ENCODE results near the gene CDK14.

CDK14 gene

DNA sequence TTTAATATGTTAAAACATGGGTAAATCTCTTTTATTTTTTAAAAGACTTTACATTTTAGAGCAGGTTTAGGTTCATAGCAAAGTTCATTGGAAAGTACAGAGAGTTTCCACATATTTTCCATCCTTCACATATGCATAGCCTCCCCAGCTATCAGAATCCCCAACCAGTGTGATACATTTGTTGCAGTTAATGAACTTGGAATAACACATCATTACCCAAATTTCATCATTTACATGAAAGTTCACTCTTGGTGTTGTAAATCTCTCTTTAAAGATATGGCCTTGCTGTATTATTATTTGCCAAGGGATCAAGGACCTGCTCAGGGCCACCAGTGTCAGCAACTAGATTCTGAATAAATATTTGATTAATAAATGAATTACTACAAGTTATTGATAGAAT lies 263.4 kb downstream of the CDK14 start:
- H3K4me1 ChIP-seq = no peaks in the 10 kb centered on the region
- H3K4me2 ChIP-seq = no peak overlapping the region
- H3K9ac ChIP-seq = no peak overlapping the region
- TF ChIP-seq Cebpa-rat (IDR thresholded peaks at IDR 0.05) = no peak
- H3K36me3 ChIP-seq = 0 out of 22 replicates have a peak, but pooled peaks cover 0 to 4% (median 0%) of the 10 kb centered on the region in 11 experiments
- H3K27ac ChIP-seq = no peak overlapping the region
- H3K4me3 ChIP-seq = no peak overlapping the region
- H3K27me3 ChIP-seq = no peaks in the 10 kb centered on the region
- peaks cover 0 to 6% (median 0%) of the 10 kb centered on the region in 11 experiments; a peak in 2 of 22 replicates for H4K20me1 ChIP-seq
- H3K9me3 ChIP-seq (replicated peaks in 1 of 11) = no peaks in the 10 kb centered on the region

- H3K36me3 ChIP-seq = peaks cover 0 to 17% (median 0%) of the 10 kb centered on the region in 11 experiments; a peak in 5 of 22 replicates
- H3K27ac ChIP-seq = no peak overlapping the region
- no peak overlapping the region for H3K4me3 ChIP-seq
- H3K9me3 ChIP-seq (replicated peaks in 1 of 11) = no peaks in the 10 kb centered on the region
- no peak overlapping the region for H3K4me2 ChIP-seq
- H4K20me1 ChIP-seq = no peaks in the 10 kb centered on the region
- H3K27me3 ChIP-seq = no peaks in the 10 kb centered on the region
- H3K9ac ChIP-seq = no peak overlapping the region
- no peak for TF ChIP-seq Cebpa-rat (IDR thresholded peaks at IDR 0.05)
- H3K4me1 ChIP-seq = no peaks in the 10 kb centered on the region
Measured at GRCh38 chr7:90864088-90864487, 268.0 kb downstream of the CDK14 start.

GRCh38 chr7:90869335-90869734 lies 273.2 kb downstream of the CDK14 start:
- Histone ChIP-seq H3K9me3 (replicated peaks in 1 of 11) (0 out of 22 replicates have a peak, but pooled peaks cover 0 to 5% (median 0%) of the 10 kb centered on the region in 11 experiments), H3K4me1 (no peaks in the 10 kb centered on the region), H3K9ac (no peak overlapping the region), H3K4me3 (no peak overlapping the region), H4K20me1 (no peaks in the 10 kb centered on the region), H3K36me3 (peaks cover 0 to 28% (median 8%) of the 10 kb centered on the region in 11 experiments; a peak in 13 of 22 replicates), H3K27ac (no peak overlapping the region), H3K27me3 (no peaks in the 10 kb centered on the region), H3K4me2 (no peak overlapping the region)
- TF ChIP-seq Cebpa-rat (IDR thresholded peaks at IDR 0.05) = no peak

GRCh38 chr7:90876701-90877100 lies 280.6 kb downstream of the CDK14 start:
- no peak overlapping the region for H3K27ac ChIP-seq
- no peak overlapping the region for H3K4me3 ChIP-seq
- peaks cover 0 to 12% (median 0%) of the 10 kb centered on the region in 10 experiments; a peak in 4 of 20 replicates for H3K4me1 ChIP-seq
- no peaks in the 10 kb centered on the region for H3K27me3 ChIP-seq
- no peak for TF ChIP-seq Cebpa-rat (IDR thresholded peaks at IDR 0.05)
- H3K9me3 ChIP-seq (replicated peaks in 1 of 11) = peaks cover 0 to 16% (median 10%) of the 10 kb centered on the region in 11 experiments; a peak in 8 of 22 replicates
- H3K36me3 ChIP-seq = peaks cover 0 to 40% (median 28%) of the 10 kb centered on the region in 11 experiments; a peak in 19 of 22 replicates
- no peak overlapping the region for H3K9ac ChIP-seq
- H4K20me1 ChIP-seq = no peaks in the 10 kb centered on the region
- no peak overlapping the region for H3K4me2 ChIP-seq

DNA sequence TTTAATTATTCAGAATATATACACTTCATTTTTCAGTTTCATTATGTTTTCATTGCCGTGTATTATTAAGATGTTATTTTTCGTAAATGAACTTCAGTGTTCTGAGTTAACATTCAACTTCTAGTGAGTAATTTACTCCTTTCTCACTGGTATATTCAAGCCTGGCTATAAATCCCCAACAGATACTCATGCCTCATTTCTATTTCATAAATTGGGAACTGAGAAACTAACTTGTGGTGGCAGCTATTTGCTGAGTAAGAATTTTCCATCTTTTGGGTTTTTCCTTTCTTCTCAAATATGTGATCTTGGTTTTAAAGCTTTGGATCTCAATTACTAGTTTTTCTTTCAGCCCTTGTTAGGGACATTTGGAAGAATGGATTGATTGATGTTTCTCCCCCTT lies 281.1 kb downstream of the CDK14 start:
- Histone ChIP-seq H4K20me1 (no peaks in the 10 kb centered on the region), H3K27ac (no peak overlapping the region), H3K4me2 (peak overlapping the region in 1 of 11 experiments; percentile 33; a peak in 1 of 22 replicates), H3K4me1 (peaks cover 0 to 15% (median 0%) of the 10 kb centered on the region in 10 experiments; a peak in 5 of 20 replicates), H3K9ac (no peak overlapping the region), H3K36me3 (peaks cover 0 to 44% (median 28%) of the 10 kb centered on the region in 11 experiments; a peak in 19 of 22 replicates), H3K27me3 (no peaks in the 10 kb centered on the region), H3K4me3 (no peak overlapping the region), H3K9me3 (replicated peaks in 1 of 11) (peaks cover 0 to 16% (median 10%) of the 10 kb centered on the region in 11 experiments; a peak in 8 of 22 replicates)
- TF ChIP-seq Cebpa-rat (IDR thresholded peaks at IDR 0.05) = no peak

DNA sequence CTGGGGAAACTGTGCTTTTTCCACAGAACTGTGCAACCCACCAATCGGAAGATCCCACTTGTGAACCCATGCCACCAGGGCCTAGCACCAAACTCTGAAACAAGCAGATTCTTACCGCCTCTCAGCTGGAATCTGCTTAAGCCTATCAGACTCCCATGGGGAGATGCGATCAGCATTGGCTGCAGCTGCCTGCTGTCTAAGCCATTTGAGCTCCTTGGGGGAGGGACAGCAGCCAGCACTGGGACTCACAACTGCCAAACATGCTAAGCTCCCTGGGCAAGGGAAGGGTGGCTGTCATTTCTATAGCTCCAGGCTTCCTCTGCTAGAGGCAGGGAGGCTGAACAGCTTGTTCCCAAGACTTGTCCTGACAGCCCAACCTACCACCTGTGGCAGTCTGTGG lies 283.8 kb downstream of the CDK14 start:
- Histone ChIP-seq H3K9ac (no peak overlapping the region), H3K4me1 (peaks cover 0 to 20% (median 2%) of the 10 kb centered on the region in 10 experiments; a peak in 7 of 20 replicates), H3K27ac (no peak overlapping the region), H3K4me2 (no peak overlapping the region), H3K4me3 (no peak overlapping the region), H3K27me3 (no peaks in the 10 kb centered on the region), H4K20me1 (no peaks in the 10 kb centered on the region), H3K36me3 (peaks cover 0 to 44% (median 28%) of the 10 kb centered on the region in 11 experiments; a peak in 19 of 22 replicates), H3K9me3 (replicated peaks in 1 of 11) (peaks cover 0 to 16% (median 10%) of the 10 kb centered on the region in 11 experiments; a peak in 8 of 22 replicates)
- TF ChIP-seq Cebpa-rat (IDR thresholded peaks at IDR 0.05) = no peak

- Histone ChIP-seq H3K36me3 (peaks cover 0 to 7% (median 0%) of the 10 kb centered on the region in 11 experiments; a peak in 1 of 22 replicates), H3K4me2 (no peak overlapping the region), H3K27ac (no peak overlapping the region), H4K20me1 (no peaks in the 10 kb centered on the region), H3K4me1 (peaks cover 0 to 11% (median 2%) of the 10 kb centered on the region in 10 experiments; a peak in 5 of 20 replicates), H3K9me3 (replicated peaks in 1 of 11) (no peaks in the 10 kb centered on the region), H3K4me3 (no peak overlapping the region), H3K9ac (no peak overlapping the region), H3K27me3 (no peaks in the 10 kb centered on the region)
- TF ChIP-seq Cebpa-rat (IDR thresholded peaks at IDR 0.05) = no peak
Measured at GRCh38 chr7:90886416-90886815, 290.3 kb downstream of the CDK14 start.

- peaks cover 0 to 16% (median 0%) of the 10 kb centered on the region in 10 experiments; a peak in 2 of 20 replicates for H3K4me1 ChIP-seq
- no peak overlapping the region for H3K4me3 ChIP-seq
- no peak overlapping the region for H3K27ac ChIP-seq
- H3K9ac ChIP-seq = no peak overlapping the region
- no peaks in the 10 kb centered on the region for H3K27me3 ChIP-seq
- H4K20me1 ChIP-seq = no peaks in the 10 kb centered on the region
- no peaks in the 10 kb centered on the region for H3K9me3 ChIP-seq (replicated peaks in 1 of 11)
- no peaks in the 10 kb centered on the region for H3K36me3 ChIP-seq
- TF ChIP-seq Cebpa-rat (IDR thresholded peaks at IDR 0.05) = no peak
- H3K4me2 ChIP-seq = no peak overlapping the region
Measured at GRCh38 chr7:90889210-90889609, 293.1 kb downstream of the CDK14 start.

DNA sequence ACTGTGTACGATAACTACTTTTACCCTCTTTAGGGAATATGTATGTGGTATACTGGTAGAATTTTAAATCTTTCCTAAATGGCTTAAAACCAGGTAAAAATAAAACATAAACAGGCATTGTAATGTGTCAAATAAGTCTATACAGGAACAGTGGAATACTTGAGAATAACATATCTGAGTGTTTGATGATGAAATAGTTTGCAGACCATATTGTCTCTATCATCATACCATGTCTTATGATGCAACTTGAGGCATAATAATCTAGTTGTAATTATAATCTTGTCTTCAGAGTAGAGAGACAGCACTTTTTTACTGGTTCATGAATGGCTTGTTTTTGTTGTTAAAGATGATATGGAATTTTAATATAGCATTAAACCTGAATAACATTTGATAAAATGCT lies 293.5 kb downstream of the CDK14 start:
- no peak for TF ChIP-seq Cebpa-rat (IDR thresholded peaks at IDR 0.05)
- Histone ChIP-seq H3K4me1 (peaks cover 0 to 16% (median 0%) of the 10 kb centered on the region in 10 experiments; a peak in 2 of 20 replicates), H3K9ac (no peak overlapping the region), H3K9me3 (replicated peaks in 1 of 11) (no peaks in the 10 kb centered on the region), H4K20me1 (no peaks in the 10 kb centered on the region), H3K4me2 (no peak overlapping the region), H3K36me3 (no peaks in the 10 kb centered on the region), H3K27me3 (no peaks in the 10 kb centered on the region), H3K27ac (no peak overlapping the region), H3K4me3 (no peak overlapping the region)

- Histone ChIP-seq H3K4me2 (no peak overlapping the region), H3K4me1 (peaks cover 0 to 16% (median 0%) of the 10 kb centered on the region in 10 experiments; a peak in 2 of 20 replicates)
- TF ChIP-seq Cebpa-rat (IDR thresholded peaks at IDR 0.05) = no peak
Measured at GRCh38 chr7:90891529-90891928, 295.4 kb downstream of the CDK14 start.

More at GRCh38 chr7:90891529-90891928, 295.4 kb downstream of the CDK14 start:
- no peak overlapping the region for H3K27ac ChIP-seq
- H3K27me3 ChIP-seq = no peaks in the 10 kb centered on the region
- no peaks in the 10 kb centered on the region for H3K36me3 ChIP-seq
- H4K20me1 ChIP-seq = no peaks in the 10 kb centered on the region
- no peaks in the 10 kb centered on the region for H3K9me3 ChIP-seq (replicated peaks in 1 of 11)
- no peak overlapping the region for H3K9ac ChIP-seq
- no peak overlapping the region for H3K4me3 ChIP-seq

All from BLaER1 treated with 17β-estradiol and CSF1 and Interleukin-3, amounts not matched to agents 10 nM and 100 nM (cell line).